HepG2 (cell line): ENCODE data around the gene ARL4D. TPM values are rescaled to one million over a fixed set of nuclear protein-coding genes. Genes with fewer than 3 reads are reported as not detected.
A peak's percentile ranks its signal among the peaks of the same experiment; 100 is the strongest.

ENCODE experiments used
- AFF4 ChIP-seq: sonication (generic); formaldehyde crosslinking; IDR thresholded peaks from 2 replicates; pipeline ENCODE4 v1.4.0; 2020; ENCODE audit warnings: missing genetic modification reagents
- AGO2 ChIP-seq: fragments of 200-400 bp; formaldehyde crosslinking; optimal IDR thresholded peaks from 2 replicates; pipeline ENCODE3; 2017; ENCODE audit warnings: mild to moderate bottlenecking, low read depth, low read length, moderate library complexity
- BHLHE40 ChIP-seq: IDR thresholded peaks from 2 replicates; pipeline ENCODE4 v1.6.1; 2011; ENCODE audit warnings: low read length, improper control_type of control experiment
- ELF1 ChIP-seq: sonication (generic); formaldehyde crosslinking; IDR thresholded peaks from 2 replicates; pipeline ENCODE4 v1.4.0; 2020; ENCODE audit warnings: missing genetic modification reagents
- GMEB1 ChIP-seq: sonication (generic); formaldehyde crosslinking; IDR thresholded peaks from 2 replicates; pipeline ENCODE4 v1.5.1; 2020; ENCODE audit warnings: missing genetic modification reagents, mild to moderate bottlenecking, borderline replicate concordance
- IRF2 ChIP-seq: IDR thresholded peaks from 2 replicates; pipeline ENCODE4 v1.6.1; 2018; ENCODE audit warnings: missing genetic modification reagents, missing compliant biosample characterization
- ONECUT2 ChIP-seq: sonication (generic); formaldehyde crosslinking; IDR thresholded peaks from 2 replicates; pipeline ENCODE4 v1.4.0; 2020; ENCODE audit warnings: missing genetic modification reagents
- PLRG1 ChIP-seq: fragments of 450-650 bp; conservative IDR thresholded peaks from 2 replicates; pipeline ENCODE4 v1.6.1; 2016
- PRDM15 ChIP-seq: sonication (generic); formaldehyde crosslinking; IDR thresholded peaks from 2 replicates; pipeline ENCODE4 v1.4.0; 2020; ENCODE audit warnings: missing genetic modification reagents
- ZBTB1 ChIP-seq: sonication (generic); formaldehyde crosslinking; IDR thresholded peaks from 2 replicates; pipeline ENCODE4 v1.4.0; 2020; ENCODE audit warnings: missing genetic modification reagents, borderline replicate concordance
- ZBTB8A ChIP-seq: sonication (generic); formaldehyde crosslinking; IDR thresholded peaks from 2 replicates; pipeline ENCODE4 v1.4.0; 2020; ENCODE audit warnings: mild to moderate bottlenecking, low read depth, missing genetic modification reagents, borderline replicate concordance
- ZNF207 ChIP-seq: fragments of 450-650 bp; IDR thresholded peaks from 2 replicates; pipeline ENCODE4 v1.6.1; 2016; ENCODE audit warnings: antibody characterized with exemption, borderline replicate concordance
- ZNF484 ChIP-seq: sonication (generic); formaldehyde crosslinking; IDR thresholded peaks from 2 replicates; pipeline ENCODE4 v1.5.1; 2020; ENCODE audit warnings: mild to moderate bottlenecking, low read depth, missing genetic modification reagents, borderline replicate concordance
- ZNF704 ChIP-seq: sonication (generic); formaldehyde crosslinking; IDR thresholded peaks from 2 replicates; pipeline ENCODE4 v1.8.1; 2023; ENCODE audit warnings: mild to moderate bottlenecking, inconsistent platforms, moderate library complexity, missing genetic modification reagents, borderline replicate concordance
- ZNF792 ChIP-seq: IDR thresholded peaks from 2 replicates; pipeline ENCODE4 v1.6.1; 2016
- polyA plus RNA-seq, 8 experiments: library from polyadenylated mRNA; depleted of rRNA in 3 of 8; stranded (reverse) in 7 of 8; unstranded in 1 of 8; fragments of >200 nt; fragmentation: Illumina TruSeq in 4 of 8; extraction: Trizol in 4 of 8; gene quantifications; 2 replicates each; pipeline versions ENCODE4 v1.2.1 to v1.2.3, GENCODE V29; 2011 to 2016; ENCODE audit warnings: low read depth in 4 of 8, missing spikeins in 1 of 8, mixed read lengths in 1 of 8; ENCODE audit not compliant: insufficient read depth in 1 of 8
- total RNA-seq, 5 experiments: library from RNA; depleted of rRNA; stranded (reverse); fragments of >200 nt; fragmentation: Illumina TruSeq; extraction: Trizol; gene quantifications; 2 replicates each; pipeline ENCODE4 v1.2.3, GENCODE V29; 2016; ENCODE audit warnings: low read depth in 1 of 5

ARL4D gene
- total and polyA plus RNA-seq, 2 of the 13 experiments (the other 11 are each of a cell fraction or from before 2014, with no cell fraction given) = 9.0 to 25.9 TPM

- TF ChIP-seq PRDM15 (CRISPR knock-in tag) (no peak), ZNF484 (CRISPR knock-in tag) (no peak; the same call in 1 of the 2 replicates), ZNF704 (peak; percentile 78; the same call in 1 of the 2 replicates), BHLHE40 (no peak), PLRG1 (no peak), GMEB1 (CRISPR knock-in tag) (peak; percentile 77), AGO2 (peak; percentile 58), ZBTB1 (no peak), ZNF207 (no peak), ZBTB8A (CRISPR knock-in tag) (0 out of 2 replicates have a peak, but pooled peaks have one; percentile 88), ZNF792 (peak; percentile 66), AFF4 (CRISPR knock-in tag) (peak; percentile 90), ONECUT2 (0 out of 2 replicates have a peak, but pooled peaks have one; percentile 5), IRF2 (CRISPR knock-in tag) (peak; percentile 84), ELF1 (CRISPR knock-in tag) (peak; percentile 58)
Observed at GRCh38 chr17:43398724-43399595, at the start of gene ARL4D (continued).
